ENCODE data around the gene TSHZ2. TPM values are rescaled to one million over a fixed set of nuclear protein-coding genes. Genes with fewer than 3 reads are reported as not detected.

The TSHZ2 gene
- total and polyA plus RNA-seq, 2 of the 4 experiments (the other 2 are of a cell fraction) = under 0.01 to 0.02 TPM

DNA sequence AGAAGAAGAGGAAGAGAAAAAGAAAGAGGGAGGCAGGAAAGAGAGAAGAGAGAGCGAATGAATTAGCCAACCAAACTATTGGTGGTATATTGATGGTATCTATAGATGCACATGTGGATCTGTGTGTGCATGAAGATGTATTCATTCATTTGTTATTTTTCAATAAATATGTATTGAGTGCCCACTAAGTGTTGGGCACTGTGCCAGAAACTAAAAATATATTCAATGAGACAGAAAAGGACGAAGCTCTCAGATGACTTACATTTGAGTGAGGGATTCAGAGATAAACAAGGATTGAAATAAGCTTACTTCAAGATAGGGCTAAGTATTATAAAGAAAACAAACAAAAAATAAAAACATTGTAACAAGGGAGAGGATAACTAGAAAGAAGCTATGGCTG is 154.9 kb downstream of the TSHZ2 start:
- Histone ChIP-seq H3K4me2 (ENCODE audit: low read depth, low read length) (no peak overlapping the region), H2BK20ac (ENCODE audit: low read depth, low read length) (no peak overlapping the region), H3K27ac (ENCODE audit: insufficient read depth, low read length) (no peak overlapping the region), H2AK9ac (replicated peaks; ENCODE audit: low read depth, low read length, poor library complexity) (no peak overlapping the region), H3K56ac (ENCODE audit: extremely low read depth, insufficient read depth, low read length) (no peak overlapping the region), H3K79me1 (ENCODE audit: low read depth in 1 of 2, low read length in 2 of 2) (no peaks in the 10 kb centered on the region), H3K9ac (ENCODE audit: low read depth, low read length) (no peak overlapping the region), H3K9me3 (ENCODE audit: control insufficient read depth, insufficient read depth, low read length) (no peaks in the 10 kb centered on the region), H3K4ac (ENCODE audit: low read depth, low read length) (no peak overlapping the region), H4K20me1 (ENCODE audit: insufficient read depth, low read length) (no peaks in the 10 kb centered on the region), H2AFZ (replicated peaks; ENCODE audit: low read length, poor library complexity) (no peak overlapping the region), H3K14ac (replicated peaks; ENCODE audit: low read depth, low read length) (no peak overlapping the region), H3K23ac (ENCODE audit: low read depth, low read length) (no peak overlapping the region), H2BK120ac (ENCODE audit: low read depth, low read length) (no peak overlapping the region), H4K8ac (ENCODE audit: low read depth in 2 of 2, low read length in 2 of 2) (no peak overlapping the region), H2BK15ac (ENCODE audit: low read depth, low read length) (no peak overlapping the region), H3K36me3 (ENCODE audit: control insufficient read depth, insufficient read depth, low read length) (no peaks in the 10 kb centered on the region), H4K91ac (ENCODE audit: insufficient read depth, low read depth, low read length) (no peak overlapping the region), H3K27me3 (ENCODE audit: control insufficient read depth, insufficient read depth, low read length) (no peaks in the 10 kb centered on the region), H3K9me1 (ENCODE audit: insufficient read depth, low read length) (no peaks in the 10 kb centered on the region), H3K4me3 (ENCODE audit: insufficient read depth, low read depth, low read length) (no peak overlapping the region), H2BK5ac (ENCODE audit: low read depth, low read length, poor library complexity, severe bottlenecking) (no peak overlapping the region), H4K5ac (ENCODE audit: low read depth, low read length) (no peak overlapping the region), H3K4me1 (ENCODE audit: control insufficient read depth, insufficient read depth, low read length) (no peaks in the 10 kb centered on the region), H3K18ac (ENCODE audit: low read depth, low read length) (no peak overlapping the region), H2AK5ac (ENCODE audit: low read depth, low read length) (no peak overlapping the region)
- DNase-seq = no peak
- no CpG with 5 or more reads among the region's 2 CpGs for WGBS, 2 experiments (ENCODE audit: extremely low coverage in 2 of 2, insufficient read length in 1 of 2)
- no peak for ATAC-seq (ENCODE audit: low read depth)
- BruUV-seq (replicated peaks) = no TSS peak
- dilution Hi-C loops (cut with HindIII; ENCODE audit: low sequenced_read_pairs, unreplicated experiment) = no loop called here
- ChIA-PET POLR2A (ENCODE audit: unreplicated experiment) (no interaction called here), CTCF (no interaction called here)
- in situ Hi-C loops (cut with MboI; ENCODE audit: low sequenced_read_pairs) = no loop called here
- intact Hi-C loops (cut with micrococcal nuclease) = no loop called here
- TF ChIP-seq CEBPB (IDR thresholded peaks at IDR 0.05; ENCODE audit: low read depth, low read length) (no peak), BHLHE40 (IDR thresholded peaks at IDR 0.05; ENCODE audit: low read depth, low read length) (no peak), RCOR1 (IDR thresholded peaks at IDR 0.05; ENCODE audit: insufficient replicate concordance, low read length) (no peak), RAD21 (IDR thresholded peaks at IDR 0.05; ENCODE audit: low read length) (no peak), FOS (IDR thresholded peaks at IDR 0.05; ENCODE audit: low read depth, low read length) (no peak), NFE2L2 (IDR thresholded peaks at IDR 0.05; ENCODE audit: low read depth, low read length) (no peak)
- TF ChIP-seq, protein P1, sequence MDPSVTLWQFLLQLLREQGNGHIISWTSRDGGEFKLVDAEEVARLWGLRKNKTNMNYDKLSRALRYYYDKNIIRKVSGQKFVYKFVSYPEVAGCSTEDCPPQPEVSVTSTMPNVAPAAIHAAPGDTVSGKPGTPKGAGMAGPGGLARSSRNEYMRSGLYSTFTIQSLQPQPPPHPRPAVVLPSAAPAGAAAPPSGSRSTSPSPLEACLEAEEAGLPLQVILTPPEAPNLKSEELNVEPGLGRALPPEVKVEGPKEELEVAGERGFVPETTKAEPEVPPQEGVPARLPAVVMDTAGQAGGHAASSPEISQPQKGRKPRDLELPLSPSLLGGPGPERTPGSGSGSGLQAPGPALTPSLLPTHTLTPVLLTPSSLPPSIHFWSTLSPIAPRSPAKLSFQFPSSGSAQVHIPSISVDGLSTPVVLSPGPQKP (IDR thresholded peaks at IDR 0.05; ENCODE audit: borderline replicate concordance, low read depth, low read length) = no peak

Data from IMR-90 (cell line).